Coronary artery (tissue), 2 donors: ENCODE data around the gene MFN2.

ENCODE experiments used
- DNase-seq: peaks from one replicate; pipeline ENCODE4 v3.0.0-alpha.2; 2017; ENCODE audit warnings: low spot score
- H3K27ac ChIP-seq, 2 donors: fragments of 200-600 bp; sonication (generic); one replicate each; pipeline ENCODE4 v1.5.1; 2016 to 2019
- H3K4me3 ChIP-seq: fragments of 200-600 bp; sonication (generic); 2 replicates; pipeline ENCODE4 v1.5.1; 2016; ENCODE audit warnings: mild to moderate bottlenecking, moderate library complexity
- CTCF ChIP-seq: fragments of 200-600 bp; sonication (generic); IDR thresholded peaks from one replicate; pipeline ENCODE4 v1.5.1; 2019; ENCODE audit warnings: antibody characterized with exemption

Gene MFN2

DNA sequence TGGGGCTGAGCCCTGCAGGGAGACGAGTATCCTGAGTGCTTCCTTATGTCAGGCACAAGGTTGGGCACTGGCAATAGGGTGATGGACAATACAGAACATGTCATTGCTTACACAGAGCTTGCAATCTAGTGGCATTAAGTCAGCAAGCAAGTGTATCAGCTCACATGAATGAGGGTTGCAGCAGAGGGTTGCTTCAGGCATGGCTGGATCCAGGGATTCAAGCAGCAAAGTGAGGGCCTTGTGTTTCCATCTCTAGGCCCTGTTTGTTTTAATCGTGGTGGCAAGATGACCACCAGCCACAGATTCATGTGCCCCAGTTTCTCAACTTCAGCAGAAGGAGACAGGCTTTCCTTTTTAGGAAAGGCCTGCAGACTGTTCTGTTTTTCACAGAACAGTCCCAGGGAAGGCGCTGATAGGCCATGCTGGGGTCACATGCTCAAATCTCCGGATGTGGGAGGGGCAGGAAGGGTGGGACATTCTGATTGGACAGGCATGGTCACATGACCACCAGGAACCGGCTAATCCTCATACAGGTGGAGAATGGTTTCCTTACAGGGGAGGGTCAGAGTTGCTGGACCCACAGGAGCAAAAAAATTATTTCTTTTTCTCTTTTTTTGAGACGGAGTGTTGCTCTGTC is 31.3 kb upstream of the MFN2 start:
- Histone ChIP-seq H3K4me3 (no peak overlapping the region), H3K27ac (no peak overlapping the region)
- no peak for TF ChIP-seq CTCF
- no peak for DNase-seq

GRCh38 chr1:11951901-11952300 is 28.3 kb upstream of the MFN2 start:
- DNase-seq: no peak
- no peak for TF ChIP-seq CTCF
- no peak overlapping the region for H3K4me3 ChIP-seq
- no peak overlapping the region for H3K27ac ChIP-seq

DNA sequence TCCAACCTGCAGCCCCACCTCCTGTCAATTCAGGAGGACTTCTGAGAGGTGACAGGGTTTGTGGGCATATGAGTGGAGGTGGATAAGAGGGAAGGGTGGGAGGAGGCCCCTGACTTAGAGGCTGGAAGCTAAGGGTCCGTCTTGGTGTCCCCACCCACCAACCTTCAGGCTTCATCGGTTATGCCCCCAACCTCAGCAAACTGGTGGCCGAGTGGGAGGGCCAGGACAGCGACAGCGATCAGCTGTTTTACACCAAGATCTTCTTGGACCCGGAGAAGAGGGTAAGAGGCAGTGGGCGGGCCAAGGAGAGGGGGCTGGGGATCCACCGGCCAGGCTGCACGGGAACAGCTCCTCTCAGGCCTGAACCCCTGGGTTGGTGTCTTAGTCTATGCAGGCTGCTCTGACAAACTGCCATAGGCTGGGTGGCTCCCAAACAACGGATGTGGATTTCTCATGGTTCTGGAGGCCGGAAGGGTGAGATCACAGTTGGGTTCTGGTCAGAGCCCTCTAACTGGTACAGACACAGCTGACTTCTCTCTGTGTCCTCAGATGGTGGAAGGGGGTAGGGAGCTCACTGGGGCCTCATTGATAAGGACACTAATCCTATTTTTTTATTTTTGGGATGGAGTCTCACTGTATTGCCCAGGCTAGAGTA is 27.7 kb upstream of the MFN2 start:
- no peak overlapping the region for H3K27ac ChIP-seq
- no peak for TF ChIP-seq CTCF
- no peak for DNase-seq
- H3K4me3 ChIP-seq: no peak overlapping the region

DNA sequence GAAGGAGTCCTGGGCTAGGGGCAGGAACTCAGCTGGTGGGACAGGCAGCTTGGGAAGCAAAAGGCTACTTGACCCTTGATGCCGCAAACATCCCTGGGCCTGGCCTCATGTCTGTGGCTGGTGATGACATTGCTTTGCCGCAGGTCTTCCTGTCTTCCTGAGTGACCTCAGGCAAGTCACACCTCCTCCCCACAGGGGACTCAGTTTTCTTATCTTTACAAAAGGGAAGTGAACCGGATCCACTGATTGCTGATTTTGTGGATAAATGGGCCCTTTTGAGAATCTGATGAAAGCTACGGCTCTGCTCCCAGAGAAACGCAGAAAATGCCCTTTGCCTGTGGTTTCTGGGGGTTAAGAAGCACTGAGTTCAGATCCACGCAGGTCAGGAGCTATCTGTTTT is 25.0 kb upstream of the MFN2 start:
- DNase-seq: no peak
- H3K4me3 ChIP-seq: no peak overlapping the region
- no peak for TF ChIP-seq CTCF
- no peak overlapping the region for H3K27ac ChIP-seq

- Histone ChIP-seq H3K4me3 (no peak overlapping the region), H3K27ac (no peak overlapping the region)
- no peak for TF ChIP-seq CTCF
- no peak for DNase-seq
Observed at GRCh38 chr1:11957398-11957797, 22.8 kb upstream of the MFN2 start.

DNA sequence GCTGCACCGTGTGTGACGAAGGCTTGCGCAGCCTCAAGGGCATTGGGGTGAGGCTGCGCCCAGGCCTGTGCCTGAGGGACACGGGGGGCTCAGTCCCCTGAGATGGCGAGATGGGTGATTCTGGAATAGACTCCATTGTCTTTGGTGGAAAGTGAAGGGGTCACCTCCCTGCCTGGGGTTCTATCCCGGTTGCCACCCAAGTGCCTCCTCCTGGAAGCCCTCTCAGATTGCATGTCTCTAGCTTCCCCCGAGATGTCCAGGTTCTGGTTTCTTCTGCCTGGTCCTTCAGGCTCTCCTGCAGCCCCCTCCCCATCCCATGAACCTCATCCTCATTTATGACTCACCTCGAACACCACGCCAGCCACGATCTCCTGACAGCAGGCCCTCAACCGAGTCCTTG is 22.3 kb upstream of the MFN2 start:
- no peak overlapping the region for H3K27ac ChIP-seq

More for the DNA sequence above, 22.3 kb upstream of the MFN2 start:
- no peak for TF ChIP-seq CTCF
- no peak overlapping the region for H3K4me3 ChIP-seq
- DNase-seq: no peak
